NCI-H345 (cell line): ENCODE measurements around the gene TTLL3.
A peak's percentile ranks its signal among the peaks of the same experiment; 100 is the strongest.
"Not testable (repeated sequence)": the region's sequence is repeated elsewhere in the genome, so short reads cannot be mapped to it uniquely, and the experiment has no call there.

Experiments used
- DNase-seq: peaks from one replicate; lab custom pipeline; 2025; lab: John Stamatoyannopoulos, UW

TTLL3 gene

GRCh38 chr3:9837701-9838582 lies 27.9 kb downstream of the TTLL3 start:
- no peak for DNase-seq

- no peak for DNase-seq
Measured at GRCh38 chr3:9838856-9839255, 28.8 kb downstream of the TTLL3 start.

GRCh38 chr3:9841015-9841414 lies 31.0 kb downstream of the TTLL3 start:
- DNase-seq = no peak

- DNase-seq = peak; percentile 91
Measured at GRCh38 chr3:9843715-9844438, 33.8 kb downstream of the TTLL3 start, which contains the start of gene RPUSD3. TSS of gene RPUSD3 (minus strand) at chr3:9844008. CDS start at chr3:9843990, 18 bp downstream.

- DNase-seq = no peak
Measured at GRCh38 chr3:9846231-9846630, 36.2 kb downstream of the TTLL3 start.

GRCh38 chr3:9846931-9847488 lies 36.9 kb downstream of the TTLL3 start:
- no peak for DNase-seq

- not testable (repeated sequence) for DNase-seq
Measured at GRCh38 chr3:9847870-9848269, 37.8 kb downstream of the TTLL3 start.

- not testable (repeated sequence) for DNase-seq
Measured at GRCh38 chr3:9848860-9849259, 38.8 kb downstream of the TTLL3 start.

GRCh38 chr3:9851383-9851782 lies 41.3 kb downstream of the TTLL3 start:
- DNase-seq = not testable (repeated sequence)

GRCh38 chr3:9851926-9852325 lies 41.9 kb downstream of the TTLL3 start:
- DNase-seq = not testable (repeated sequence)

GRCh38 chr3:9852528-9852927 lies 42.5 kb downstream of the TTLL3 start:
- DNase-seq = no peak

GRCh38 chr3:9854291-9854940 lies 44.4 kb downstream of the TTLL3 start:
- DNase-seq = not testable (repeated sequence)

- no peak for DNase-seq
Measured at GRCh38 chr3:9855594-9855993, 45.5 kb downstream of the TTLL3 start.

GRCh38 chr3:9859530-9860025 lies 49.5 kb downstream of the TTLL3 start:
- no peak for DNase-seq

- no peak for DNase-seq
Measured at GRCh38 chr3:9861201-9861600, 51.1 kb downstream of the TTLL3 start.

- no peak for DNase-seq
Measured at GRCh38 chr3:9861626-9862130, 51.6 kb downstream of the TTLL3 start.

GRCh38 chr3:9862391-9863057 lies 52.5 kb downstream of the TTLL3 start:
- DNase-seq = no peak

- no peak for DNase-seq
Measured at GRCh38 chr3:9863058-9863772, 53.2 kb downstream of the TTLL3 start.

GRCh38 chr3:9864200-9864927 lies 54.3 kb downstream of the TTLL3 start:
- peak; percentile 70 for DNase-seq

GRCh38 chr3:9865125-9865637 lies 55.1 kb downstream of the TTLL3 start:
- DNase-seq = not testable (repeated sequence)
